ENCODE results near the gene ARL11.

DNA sequence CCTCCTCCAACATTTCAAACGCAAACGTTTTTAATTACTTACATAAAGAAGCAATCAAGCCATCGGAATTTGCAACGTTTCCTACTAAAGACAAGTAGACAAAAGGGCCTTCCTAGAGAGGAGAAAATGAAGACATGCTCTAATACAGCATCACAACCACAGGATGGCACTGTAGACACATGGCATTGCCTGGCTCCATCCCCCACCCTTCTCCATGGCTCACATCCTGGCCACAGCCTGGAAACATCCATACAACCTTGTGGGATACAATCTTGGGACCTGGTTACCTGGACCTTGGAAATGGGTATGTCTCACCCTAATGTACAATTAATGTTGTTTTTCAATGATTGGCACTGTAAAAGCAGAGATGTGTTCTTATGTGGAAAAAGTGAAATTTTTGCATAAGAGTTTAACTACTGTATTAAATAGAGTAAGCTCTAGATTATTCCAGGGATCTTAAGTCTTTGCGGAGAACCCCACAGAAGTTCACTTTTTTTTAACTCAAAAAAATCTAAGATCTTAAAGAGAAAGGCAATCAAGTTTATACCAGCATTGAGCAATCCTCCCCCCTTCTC, 41.5 kb downstream of the ARL11 start:
- TF ChIP-seq CTCF (IDR thresholded peaks at IDR 0.05) = peak in 2 of 3 donors; percentile 42 to 64
- TF ChIP-seq POLR2AphosphoS5 (IDR thresholded peaks at IDR 0.05) = no peak
